H1 (cell line): ENCODE measurements around the gene TUG1. TPM values are rescaled to one million over a fixed set of nuclear protein-coding genes. Genes with fewer than 3 reads are reported as not detected.

Source experiments
- KDM1A ChIP-seq: fragments of 200-600, 300-600 bp; sonication (generic); IDR thresholded peaks from 2 replicates; pipeline ENCODE4 v1.7.1; 2016; ENCODE audit warnings: mild to moderate bottlenecking, low read length, borderline replicate concordance
- RFX5 ChIP-seq: IDR thresholded peaks from 2 replicates; pipeline ENCODE4 v1.6.1; 2011; ENCODE audit warnings: low read depth, low read length, improper control_type of control experiment, borderline replicate concordance
- USF2 ChIP-seq: IDR thresholded peaks from 2 replicates; pipeline ENCODE4 v1.6.1; 2011; ENCODE audit warnings: low read length, improper control_type of control experiment
- polyA plus RNA-seq, 7 experiments: library from polyadenylated mRNA; depleted of rRNA in 3 of 7; stranded (reverse) in 5 of 7; unstranded in 2 of 7; fragments of >200 nt in 5 of 7; fragments of 200-250 nt in 2 of 7; gene quantifications; 1 replicate in 5 of 7; 2 replicates in 1 of 7; 4 replicates in 1 of 7; pipeline versions ENCODE4 v1.2.1 to v1.2.3, GENCODE V29; 2011 to 2013; ENCODE audit warnings: missing spikeins in 2 of 7, mixed read lengths in 2 of 7
- total RNA-seq: library from RNA; stranded (reverse); fragmentation: NEBNext Ultra II Directional; extraction: Animal tissue kit (Norgen Biotek cat#: 25700); gene quantifications from 2 replicates; pipeline ENCODE4 v1.2.1, GENCODE V29; 2021

The TUG1 gene
- total and polyA plus RNA-seq, 2 of the 8 experiments (the other 6 are each of a cell fraction or from before 2014, with no cell fraction given), result 119 to 129 TPM

GRCh38 chr22:30978304-30978962 is 9.4 kb downstream of the TUG1 start (continued):
- no peak for TF ChIP-seq USF2
- TF ChIP-seq KDM1A, result no peak
- no peak for TF ChIP-seq RFX5
